CD4-positive, alpha-beta T cell treated with Interferon alpha-2 for 1 hour (primary cell): ENCODE measurements around the gene GIMAP7.
"Not testable (repeated sequence)": the region's sequence is repeated elsewhere in the genome, so short reads cannot be mapped to it uniquely, and the experiment has no call there.

Experiments
- DNase-seq, 2 donors: peaks; one replicate each; pipeline ENCODE4 v3.0.0-alpha.2; 2020 to 2022

GIMAP7 gene

GRCh38 chr7:150515248-150516147 lies 826 bp downstream of the GIMAP7 start:
- DNase-seq, result peak in 1 of 2 donors; percentile 57

- DNase-seq, result peak in 1 of 2 donors; percentile 54
These were observed 2.5 kb downstream of the GIMAP7 start for GRCh38 chr7:150516956-150517745.

- DNase-seq, result no peak
These were observed 4.6 kb downstream of the GIMAP7 start for GRCh38 chr7:150519310-150519709.

GRCh38 chr7:150520145-150520544 lies 5.5 kb downstream of the GIMAP7 start:
- peak in 1 of 2 donors; percentile 47 for DNase-seq

- DNase-seq, result not testable (repeated sequence)
These were observed 8.3 kb downstream of the GIMAP7 start for GRCh38 chr7:150522931-150523330.

GRCh38 chr7:150524018-150524417 lies 9.3 kb downstream of the GIMAP7 start:
- no peak for DNase-seq

GRCh38 chr7:150531704-150532103 lies 17.0 kb downstream of the GIMAP7 start:
- DNase-seq, result no peak

GRCh38 chr7:150538259-150538658 lies 23.6 kb downstream of the GIMAP7 start:
- DNase-seq, result no peak

- DNase-seq, result no peak
These were observed 38.5 kb downstream of the GIMAP7 start for GRCh38 chr7:150553163-150553562.

GRCh38 chr7:150556521-150557138 lies 42.0 kb downstream of the GIMAP7 start:
- peak; percentile 48 to 74 for DNase-seq

GRCh38 chr7:150560486-150560885 lies 45.8 kb downstream of the GIMAP7 start:
- no peak for DNase-seq

GRCh38 chr7:150562919-150563318 lies 48.2 kb downstream of the GIMAP7 start:
- no peak for DNase-seq

GRCh38 chr7:150564006-150564405 lies 49.3 kb downstream of the GIMAP7 start:
- DNase-seq, result peak in 1 of 2 donors; percentile 60

GRCh38 chr7:150564566-150564965 lies 49.9 kb downstream of the GIMAP7 start:
- no peak for DNase-seq

- DNase-seq, result no peak
These were observed 50.6 kb downstream of the GIMAP7 start for GRCh38 chr7:150565239-150565638.

GRCh38 chr7:150566123-150566522 lies 51.5 kb downstream of the GIMAP7 start:
- no peak for DNase-seq

- DNase-seq, result no peak
These were observed 51.9 kb downstream of the GIMAP7 start for GRCh38 chr7:150566572-150566971.

GRCh38 chr7:150567169-150567568 lies 52.5 kb downstream of the GIMAP7 start, which contains the start of gene GIMAP4:
Gene GIMAP4 (plus strand): TSS chr7:150567390. CDS start chr7:150569902, 2,512 bp downstream.
- peak; percentile 26 to 57 for DNase-seq

- DNase-seq, result no peak
These were observed 53.2 kb downstream of the GIMAP7 start for GRCh38 chr7:150567871-150568301.

- DNase-seq, result peak; percentile 46 to 60
These were observed 54.0 kb downstream of the GIMAP7 start for GRCh38 chr7:150568714-150569113.

- DNase-seq, result no peak
These were observed 54.7 kb downstream of the GIMAP7 start for GRCh38 chr7:150569245-150569955.
